H9 (cell line): ENCODE results near the gene LGALS7B. TPM values are rescaled to one million over a fixed set of nuclear protein-coding genes. Genes with fewer than 3 reads are reported as not detected.

Experiments used
- DNase-seq: peaks from one replicate; pipeline ENCODE4 v3.0.0-alpha.2; 2017
- H2AFZ ChIP-seq: one replicate; pipeline ENCODE4 v1.6.1; 2013; ENCODE audit warnings: mild to moderate bottlenecking, low read length, control low read depth, moderate library complexity
- H2AK5ac ChIP-seq: 2 replicates; pipeline ENCODE4 v1.6.1; 2013; ENCODE audit warnings: low read length, control low read depth, mixed read lengths; ENCODE audit not compliant: insufficient read length
- H2BK120ac ChIP-seq: one replicate; pipeline ENCODE4 v1.6.1; 2013; ENCODE audit warnings: low read depth, mild to moderate bottlenecking, low read length, control low read depth, inconsistent platforms; ENCODE audit not compliant: poor library complexity, severe bottlenecking
- H2BK12ac ChIP-seq: 2 replicates; pipeline ENCODE4 v1.6.1; 2013; ENCODE audit warnings: low read length, control low read depth, mixed read lengths, low read depth; ENCODE audit not compliant: insufficient read length
- H2BK15ac ChIP-seq: 2 replicates; pipeline ENCODE4 v1.6.1; 2013; ENCODE audit warnings: low read depth, low read length, control low read depth
- H2BK20ac ChIP-seq: one replicate; pipeline ENCODE4 v1.6.1; 2013; ENCODE audit warnings: low read depth, mild to moderate bottlenecking, low read length, control low read depth, inconsistent platforms; ENCODE audit not compliant: poor library complexity, severe bottlenecking
- H2BK5ac ChIP-seq: 2 replicates; pipeline ENCODE4 v1.6.1; 2013; ENCODE audit warnings: low read length, control low read depth, mixed read lengths; ENCODE audit not compliant: insufficient read length
- H3K14ac ChIP-seq: 2 replicates; pipeline ENCODE4 v1.6.1; 2013; ENCODE audit warnings: low read length, control low read depth; ENCODE audit not compliant: insufficient read depth
- H3K18ac ChIP-seq: 2 replicates; pipeline ENCODE4 v1.6.1; 2013; ENCODE audit warnings: low read depth, mild to moderate bottlenecking, mixed read lengths, low read length, control low read depth; ENCODE audit not compliant: insufficient read length
- H3K23ac ChIP-seq: 2 replicates; pipeline ENCODE4 v1.6.1; 2013; ENCODE audit warnings: low read length, control low read depth, mixed read lengths, low read depth; ENCODE audit not compliant: insufficient read length
- H3K23me2 ChIP-seq: 2 replicates; pipeline ENCODE4 v1.6.1; 2013; ENCODE audit warnings: low read depth, mild to moderate bottlenecking, mixed read lengths, low read length, control low read depth; ENCODE audit not compliant: insufficient read length, poor library complexity, severe bottlenecking
- H3K27ac ChIP-seq: 2 replicates; pipeline ENCODE4 v1.5.1; 2013; ENCODE audit warnings: low read length, control low read depth, mixed read lengths, low read depth; ENCODE audit not compliant: insufficient read length
- H3K27me3 ChIP-seq: 2 replicates; pipeline ENCODE4 v1.6.1; 2013; ENCODE audit warnings: low read length, control low read depth, inconsistent platforms; ENCODE audit not compliant: insufficient read depth
- H3K4ac ChIP-seq: 2 replicates; pipeline ENCODE4 v1.6.1; 2013; ENCODE audit warnings: low read depth, mild to moderate bottlenecking, control low read depth, inconsistent platforms, low read length, moderate library complexity
- H3K4me1 ChIP-seq: 2 replicates; pipeline ENCODE4 v1.6.1; 2013; ENCODE audit warnings: low read length, control low read depth, inconsistent platforms; ENCODE audit not compliant: insufficient read depth
- H3K4me2 ChIP-seq: 2 replicates; pipeline ENCODE4 v1.6.1; 2013; ENCODE audit warnings: low read length, control low read depth, mixed read lengths; ENCODE audit not compliant: insufficient read length, insufficient read depth
- H3K56ac ChIP-seq: 2 replicates; pipeline ENCODE4 v1.6.1; 2013; ENCODE audit warnings: low read depth, mild to moderate bottlenecking, mixed read lengths, low read length, control low read depth; ENCODE audit not compliant: insufficient read length
- H3K79me1 ChIP-seq: 2 replicates; pipeline ENCODE4 v1.6.1; 2013; ENCODE audit warnings: low read depth, mild to moderate bottlenecking, moderate library complexity, low read length, control low read depth, inconsistent platforms; ENCODE audit not compliant: insufficient read depth, poor library complexity, severe bottlenecking
- H3K79me2 ChIP-seq: 2 replicates; pipeline ENCODE4 v1.6.1; 2013; ENCODE audit warnings: low read length, control low read depth, inconsistent platforms; ENCODE audit not compliant: insufficient read depth
- H3K9ac ChIP-seq: 2 replicates; pipeline ENCODE4 v1.6.1; 2013; ENCODE audit warnings: low read length, control low read depth, mixed read lengths; ENCODE audit not compliant: insufficient read length; ENCODE audit errors: extremely low read depth
- H3K9me3 ChIP-seq: one replicate; pipeline ENCODE4 v1.6.1; 2013; ENCODE audit warnings: low read depth, low read length, inconsistent platforms; ENCODE audit not compliant: control insufficient read depth
- H3T11ph ChIP-seq: one replicate; pipeline ENCODE4 v1.6.1; 2013; ENCODE audit warnings: mild to moderate bottlenecking, low read length, control low read depth, inconsistent platforms
- H4K20me1 ChIP-seq: one replicate; pipeline ENCODE4 v1.6.1; 2013; ENCODE audit not compliant: control insufficient read depth, insufficient read length, insufficient read depth
- H4K5ac ChIP-seq: 2 replicates; pipeline ENCODE4 v1.6.1; 2013; ENCODE audit warnings: low read depth, mild to moderate bottlenecking, mixed read lengths, low read length, control low read depth; ENCODE audit not compliant: insufficient read length
- H4K8ac ChIP-seq: replicated peaks from 2 replicates; pipeline ENCODE4 v1.6.1; 2013; ENCODE audit warnings: low read length, control low read depth, mixed read lengths, low read depth; ENCODE audit not compliant: insufficient read length
- H4K91ac ChIP-seq: 2 replicates; pipeline ENCODE4 v1.6.1; 2013; ENCODE audit warnings: low read depth, mild to moderate bottlenecking, moderate library complexity, mixed read lengths, low read length, control low read depth; ENCODE audit not compliant: insufficient read length
- H3K27ac Mint-ChIP-seq, 3 experiments: 2 replicates in 2 of 3; 3 replicates in 1 of 3; pipeline ENCODE4 v1.8.0; 2020 to 2021; ENCODE audit warnings: mixed read lengths in 3 of 3, mild to moderate bottlenecking in 1 of 3, moderate library complexity in 1 of 3
- H3K27me3 Mint-ChIP-seq: 2 replicates; pipeline ENCODE4 v1.8.0; 2021; ENCODE audit warnings: low read depth, mild to moderate bottlenecking, moderate library complexity, mixed read lengths
- H3K36me3 Mint-ChIP-seq, 3 experiments: 2 replicates in 2 of 3; 3 replicates in 1 of 3; pipeline ENCODE4 v1.8.0; 2020 to 2021; ENCODE audit warnings: low read depth in 3 of 3, mixed read lengths in 3 of 3; ENCODE audit not compliant: insufficient read depth in 1 of 3
- H3K4me1 Mint-ChIP-seq, 2 experiments: 2 replicates each; pipeline ENCODE4 v1.8.0; 2020; ENCODE audit warnings: mixed read lengths in 2 of 2
- H3K4me3 Mint-ChIP-seq, 2 experiments: 2 replicates in 1 of 2; 3 replicates in 1 of 2; pipeline ENCODE4 v1.8.0; 2020 to 2021; ENCODE audit warnings: mild to moderate bottlenecking in 2 of 2, mixed read lengths in 2 of 2, moderate library complexity in 1 of 2
- H3K9me3 Mint-ChIP-seq, 2 experiments: 2 replicates in 1 of 2; 3 replicates in 1 of 2; pipeline ENCODE4 v1.8.0; 2020; ENCODE audit warnings: mild to moderate bottlenecking in 2 of 2, mixed read lengths in 2 of 2, moderate library complexity in 1 of 2
- CTCF ChIP-seq: fragments of 200-600 bp; sonication (generic); conservative IDR thresholded peaks from 3 replicates; pipeline ENCODE4 v1.8.0; 2021; ENCODE audit warnings: antibody characterized with exemption, mild to moderate bottlenecking
- WGBS: extraction: QIAGEN DNeasy Blood & Tissue Kit; methylation state at CpG from one replicate; pipeline ENCODE4 v1.1.7; 2013; ENCODE audit warnings: missing lambda C conversion rate, low lambda C conversion rate, mixed read lengths; ENCODE audit not compliant: insufficient read length; ENCODE audit errors: extremely low coverage; 5-methylcytosine and 5-hydroxymethylcytosine counted together
- total RNA-seq: library from RNA; stranded (reverse); gene quantifications from 2 replicates; pipeline ENCODE4 v1.2.1, GENCODE V29; 2021

Gene LGALS7B
- total RNA-seq, 1 experiment from 2014 or later: 0.90 TPM

DNA sequence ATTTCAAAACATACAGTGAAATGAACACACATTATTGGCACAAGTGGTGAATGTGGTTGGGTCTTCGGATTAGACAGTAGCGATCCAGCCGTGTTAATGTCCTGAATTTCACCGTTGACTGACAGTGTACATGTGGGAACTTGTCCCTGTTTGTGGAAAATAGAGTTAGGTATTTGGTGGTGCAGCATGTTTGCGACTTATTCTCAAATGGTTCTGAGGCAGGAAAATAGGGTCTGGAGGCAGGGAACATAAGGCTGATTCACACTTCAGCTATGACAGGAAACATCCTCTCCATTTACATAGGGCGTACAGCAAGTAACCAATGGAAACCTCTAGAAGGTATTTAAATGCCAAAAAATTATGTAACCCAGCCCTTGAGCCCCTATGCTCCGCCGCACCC lies 4.2 kb downstream of the LGALS7B start:
- H3K23me2 ChIP-seq: no peaks in the 10 kb centered on the region
- no peak overlapping the region for H4K8ac ChIP-seq
- no peak overlapping the region for H2BK12ac ChIP-seq
- no peak overlapping the region for H3K9ac ChIP-seq
- no peaks in the 10 kb centered on the region for H3K79me2 ChIP-seq
- no peak for TF ChIP-seq CTCF
- H3K79me1 ChIP-seq: no peaks in the 10 kb centered on the region
- H4K20me1 ChIP-seq: no peaks in the 10 kb centered on the region
- H3K4ac ChIP-seq: no peak overlapping the region
- H3K27me3 ChIP-seq: no peaks in the 10 kb centered on the region
- H2BK120ac ChIP-seq: no peak overlapping the region
- 0 out of 2 replicates have a peak, but pooled peaks cover 3% of the 10 kb centered on the region for H3K4me1 ChIP-seq
- H3K56ac ChIP-seq: no peak overlapping the region
- no peak overlapping the region for H3K27ac ChIP-seq
- Mint-ChIP-seq H3K9me3 (peaks cover 0 to 5% of the 10 kb centered on the region in 2 experiments; a peak in 3 of 5 replicates), H3K27ac (no peak overlapping the region; a peak in 1 of 7 replicates), H3K4me1 (peaks cover 9% of the 10 kb centered on the region in 2 experiments), H3K36me3 (no peaks in the 10 kb centered on the region), H3K27me3 (peaks cover 2% of the 10 kb centered on the region; the same call in 1 of the 2 replicates), H3K4me3 (peak overlapping the region in 1 of 2 experiments; percentile 10; a peak in 1 of 5 replicates)
- H4K91ac ChIP-seq: no peak overlapping the region
- H2BK20ac ChIP-seq: no peak overlapping the region
- no peak overlapping the region for H3T11ph ChIP-seq
- no peak overlapping the region for H2BK15ac ChIP-seq
- H3K18ac ChIP-seq: no peak overlapping the region
- no peak overlapping the region for H2BK5ac ChIP-seq
- WGBS: no CpG with 5 or more reads among the region's 8 CpGs
- H3K9me3 ChIP-seq: no peaks in the 10 kb centered on the region
- no peak overlapping the region for H4K5ac ChIP-seq
- H3K4me2 ChIP-seq: no peak overlapping the region
- H3K23ac ChIP-seq: no peak overlapping the region
- H2AK5ac ChIP-seq: no peak overlapping the region
- H2AFZ ChIP-seq: no peak overlapping the region
- H3K14ac ChIP-seq: no peak overlapping the region
- no peak for DNase-seq
